Osteoblast (primary cell): ENCODE results near the gene ZNF488. TPM values are rescaled to one million over a fixed set of nuclear protein-coding genes. Genes with fewer than 3 reads are reported as not detected.

ENCODE experiments used
- DNase-seq: peaks from one replicate; pipeline ENCODE4 v3.0.0; 2011; ENCODE audit warnings: low spot score, mixed read lengths; ENCODE audit not compliant: insufficient read length; ENCODE audit errors: missing footprints
- H2AFZ ChIP-seq: 2 replicates; pipeline ENCODE4 v1.6.0; 2011; ENCODE audit warnings: mild to moderate bottlenecking, low read length
- H3K27ac ChIP-seq: 2 replicates; pipeline ENCODE4 v1.5.1; 2011; ENCODE audit warnings: mild to moderate bottlenecking, low read depth, low read length, moderate library complexity
- H3K27me3 ChIP-seq: 2 replicates; pipeline ENCODE4 v1.6.0; 2012; ENCODE audit warnings: mild to moderate bottlenecking, control low read depth, inconsistent platforms, low read length, moderate library complexity; ENCODE audit not compliant: insufficient read depth
- H3K36me3 ChIP-seq: 2 replicates; pipeline ENCODE4 v1.5.1; 2011; ENCODE audit warnings: mild to moderate bottlenecking, low read length, control low read depth, moderate library complexity; ENCODE audit not compliant: insufficient read depth
- H3K4me1 ChIP-seq: 2 replicates; pipeline ENCODE4 v1.5.1; 2011; ENCODE audit warnings: mild to moderate bottlenecking, low read length, control low read depth, moderate library complexity; ENCODE audit not compliant: insufficient read depth
- H3K4me2 ChIP-seq: 2 replicates; pipeline ENCODE4 v1.6.0; 2011; ENCODE audit warnings: mild to moderate bottlenecking, low read length; ENCODE audit not compliant: insufficient read depth
- H3K4me3 ChIP-seq: fragments of 200-600 bp; sonication (generic); 3 replicates; pipeline ENCODE4 v1.5.1; 2012; ENCODE audit warnings: mild to moderate bottlenecking, low read length, inconsistent platforms; ENCODE audit not compliant: insufficient read depth
- H3K79me2 ChIP-seq: 2 replicates; pipeline ENCODE4 v1.6.0; 2012; ENCODE audit warnings: mild to moderate bottlenecking, low read length, control low read depth, inconsistent platforms; ENCODE audit not compliant: insufficient read depth
- H3K9me3 ChIP-seq: 2 replicates; pipeline ENCODE4 v1.5.1; 2011; ENCODE audit warnings: low read depth, low read length, control low read depth
- H4K20me1 ChIP-seq: 2 replicates; pipeline ENCODE4 v1.6.0; 2012; ENCODE audit warnings: mild to moderate bottlenecking, low read length, control low read depth; ENCODE audit not compliant: insufficient read depth
- total RNA-seq: library from RNA; depleted of rRNA; stranded (reverse); fragments of >200 nt; gene quantifications from 2 replicates; pipeline ENCODE4 v1.2.3, GENCODE V29; 2012
- TF ChIP-seq, protein P1 (sequence below): IDR thresholded peaks from 2 replicates; pipeline ENCODE4 v1.5.1; 2011; ENCODE audit warnings: mild to moderate bottlenecking, low read depth, low read length, moderate library complexity; ENCODE audit errors: extremely low read depth

Gene ZNF488
- total RNA-seq, 1 donor = under 0.01 TPM

DNA sequence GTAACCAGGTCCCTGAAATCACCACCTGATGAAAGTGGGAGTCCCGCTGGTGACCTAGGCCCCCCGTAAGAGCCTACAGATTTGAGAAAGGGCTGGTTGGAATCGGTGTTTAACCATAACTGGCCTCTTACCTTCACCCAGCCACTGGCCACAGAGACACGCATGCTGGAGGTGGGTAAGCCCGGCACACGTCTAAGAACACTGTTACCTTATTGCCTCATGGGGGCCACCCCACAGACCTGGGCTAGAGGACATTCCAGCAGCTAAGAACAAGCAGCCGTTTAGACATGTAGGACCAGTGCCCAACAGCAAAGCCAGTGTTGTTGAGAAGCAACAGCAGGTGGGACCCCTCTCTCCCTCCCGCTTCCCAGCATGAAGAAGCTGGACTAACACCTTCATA is 64.3 kb downstream of the ZNF488 start:
- no peak overlapping the region for H3K4me2 ChIP-seq
- no peaks in the 10 kb centered on the region for H3K4me1 ChIP-seq
- H3K27me3 ChIP-seq = peaks cover 15% of the 10 kb centered on the region
- H3K27ac ChIP-seq = no peak overlapping the region
- TF ChIP-seq, protein P1, sequence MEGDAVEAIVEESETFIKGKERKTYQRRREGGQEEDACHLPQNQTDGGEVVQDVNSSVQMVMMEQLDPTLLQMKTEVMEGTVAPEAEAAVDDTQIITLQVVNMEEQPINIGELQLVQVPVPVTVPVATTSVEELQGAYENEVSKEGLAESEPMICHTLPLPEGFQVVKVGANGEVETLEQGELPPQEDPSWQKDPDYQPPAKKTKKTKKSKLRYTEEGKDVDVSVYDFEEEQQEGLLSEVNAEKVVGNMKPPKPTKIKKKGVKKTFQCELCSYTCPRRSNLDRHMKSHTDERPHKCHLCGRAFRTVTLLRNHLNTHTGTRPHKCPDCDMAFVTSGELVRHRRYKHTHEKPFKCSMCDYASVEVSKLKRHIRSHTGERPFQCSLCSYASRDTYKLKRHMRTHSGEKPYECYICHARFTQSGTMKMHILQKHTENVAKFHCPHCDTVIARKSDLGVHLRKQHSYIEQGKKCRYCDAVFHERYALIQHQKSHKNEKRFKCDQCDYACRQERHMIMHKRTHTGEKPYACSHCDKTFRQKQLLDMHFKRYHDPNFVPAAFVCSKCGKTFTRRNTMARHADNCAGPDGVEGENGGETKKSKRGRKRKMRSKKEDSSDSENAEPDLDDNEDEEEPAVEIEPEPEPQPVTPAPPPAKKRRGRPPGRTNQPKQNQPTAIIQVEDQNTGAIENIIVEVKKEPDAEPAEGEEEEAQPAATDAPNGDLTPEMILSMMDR = no peak
- H3K9me3 ChIP-seq = no peaks in the 10 kb centered on the region
- H3K4me3 ChIP-seq = no peak overlapping the region
- no peaks in the 10 kb centered on the region for H3K79me2 ChIP-seq
- no peaks in the 10 kb centered on the region for H4K20me1 ChIP-seq
- no peaks in the 10 kb centered on the region for H3K36me3 ChIP-seq
- no peak overlapping the region for H2AFZ ChIP-seq
- no peak for DNase-seq

DNA sequence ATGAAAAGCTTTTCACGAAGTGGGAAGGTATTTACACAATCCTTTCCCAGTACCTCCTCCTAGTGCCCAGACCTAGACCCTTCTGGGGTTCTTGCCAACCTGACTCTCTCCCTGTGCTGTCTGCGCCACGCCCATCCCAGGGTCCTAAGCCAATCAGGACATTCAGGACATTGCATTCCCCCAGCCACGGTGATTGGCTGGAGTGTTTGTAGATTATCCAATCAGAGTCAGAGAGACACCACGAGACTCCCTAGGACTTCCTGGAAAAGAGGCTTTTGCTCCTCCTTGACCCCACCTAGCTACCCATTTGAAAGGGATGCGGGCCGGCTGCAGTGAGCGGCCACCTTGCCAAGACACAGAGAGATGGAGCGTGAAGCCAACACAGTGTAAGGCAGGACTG is 65.4 kb downstream of the ZNF488 start:
- H3K4me3 ChIP-seq = no peak overlapping the region
- no peak overlapping the region for H2AFZ ChIP-seq
- H3K79me2 ChIP-seq = no peaks in the 10 kb centered on the region
- peak; percentile 13 for DNase-seq
- no peak overlapping the region for H3K27ac ChIP-seq
- TF ChIP-seq, protein P1 = no peak
- peaks cover 12% of the 10 kb centered on the region for H3K27me3 ChIP-seq
- no peaks in the 10 kb centered on the region for H3K9me3 ChIP-seq
- H3K36me3 ChIP-seq = no peaks in the 10 kb centered on the region
- H4K20me1 ChIP-seq = no peaks in the 10 kb centered on the region
- H3K4me1 ChIP-seq = no peaks in the 10 kb centered on the region
- H3K4me2 ChIP-seq = no peak overlapping the region

DNA sequence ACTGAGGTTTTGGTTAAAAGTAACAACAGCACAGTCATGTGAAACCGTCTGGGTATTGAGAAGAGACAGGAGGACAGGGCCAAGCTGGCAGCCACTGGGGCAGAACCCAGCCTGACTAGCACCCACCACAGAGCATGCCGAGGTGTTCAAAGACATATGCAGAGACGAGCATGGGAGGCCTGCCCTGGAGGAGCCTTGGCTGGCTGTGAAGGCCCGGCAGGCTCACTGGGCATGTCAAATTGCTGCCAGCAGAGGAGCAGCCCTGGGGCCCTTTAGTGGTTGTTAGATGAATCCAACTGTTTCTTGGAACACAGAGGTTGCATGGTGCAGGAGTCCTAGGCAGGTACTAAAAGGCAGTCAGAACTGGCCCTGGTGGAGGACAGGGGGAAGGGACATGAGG is 66.8 kb downstream of the ZNF488 start:
- Histone ChIP-seq H3K4me2 (no peak overlapping the region), H3K27ac (no peak overlapping the region), H3K79me2 (no peaks in the 10 kb centered on the region), H3K4me3 (no peak overlapping the region), H3K36me3 (no peaks in the 10 kb centered on the region), H3K9me3 (no peaks in the 10 kb centered on the region), H3K27me3 (peaks cover 8% of the 10 kb centered on the region), H2AFZ (no peak overlapping the region), H4K20me1 (no peaks in the 10 kb centered on the region), H3K4me1 (no peaks in the 10 kb centered on the region)
- peak; percentile 22 for DNase-seq
- TF ChIP-seq, protein P1 = no peak

DNA sequence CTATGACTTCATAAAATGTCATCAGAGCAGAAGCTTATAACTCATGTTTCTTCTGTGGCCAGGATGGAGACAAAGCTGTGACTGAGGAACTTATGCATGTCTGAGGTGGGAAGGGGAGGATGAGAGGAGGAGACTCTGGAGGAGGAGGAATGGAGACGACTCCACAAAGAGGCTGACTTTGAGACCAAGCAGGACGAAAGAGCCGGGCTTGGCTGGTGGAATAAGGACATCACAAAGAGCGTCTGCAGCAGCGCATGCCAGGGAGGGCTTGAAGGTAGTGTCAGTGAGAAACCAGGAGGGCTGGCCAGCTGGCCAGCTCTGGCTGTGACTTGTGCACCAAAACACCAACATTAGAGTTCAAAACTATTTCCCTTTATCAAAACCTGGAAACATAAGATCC is 68.0 kb downstream of the ZNF488 start:
- TF ChIP-seq, protein P1 = no peak
- Histone ChIP-seq H3K79me2 (no peaks in the 10 kb centered on the region), H4K20me1 (no peaks in the 10 kb centered on the region), H3K4me3 (no peak overlapping the region), H3K27me3 (peaks cover 8% of the 10 kb centered on the region), H3K27ac (no peak overlapping the region), H3K4me1 (no peaks in the 10 kb centered on the region), H3K9me3 (no peaks in the 10 kb centered on the region), H3K4me2 (no peak overlapping the region), H2AFZ (no peak overlapping the region), H3K36me3 (no peaks in the 10 kb centered on the region)
- DNase-seq = no peak

Other genes with a start within 250 kb of the ZNF488 start
- gene GDF10, start 84.1 kb downstream of the ZNF488 start, total RNA-seq = under 0.01 TPM in 2 replicates
- gene GDF2, start 61.8 kb downstream of the ZNF488 start, total RNA-seq = not detected in 2 replicates
- gene RBP3, start 35.9 kb downstream of the ZNF488 start, total RNA-seq = not detected in 2 replicates
- gene ANXA8, start 99.8 kb upstream of the ZNF488 start, total RNA-seq = 0.59 and 0.72 TPM in 2 replicates
- gene FAM25G, start 107.4 kb upstream of the ZNF488 start, total RNA-seq = not detected in 2 replicates
- 6.2 and 8.3 TPM in 2 replicates for gene AGAP9, start 139.3 kb upstream of the ZNF488 start, total RNA-seq